GM21515 (cell line): ENCODE measurements around the gene TIAL1.
A peak's percentile ranks its signal among the peaks of the same experiment; 100 is the strongest.
"Not testable (repeated sequence)": the region's sequence is repeated elsewhere in the genome, so short reads cannot be mapped to it uniquely, and the experiment has no call there.

Experiments used
- ATAC-seq: cut with Tn5 transposase; IDR thresholded peaks from one replicate; pipeline ENCODE4 v1.9.1; 2021; ENCODE audit not compliant: unreplicated experiment

The TIAL1 gene

GRCh38 chr10:119550827-119551226 lies 45.9 kb downstream of the TIAL1 start:
- ATAC-seq, result no peak

DNA sequence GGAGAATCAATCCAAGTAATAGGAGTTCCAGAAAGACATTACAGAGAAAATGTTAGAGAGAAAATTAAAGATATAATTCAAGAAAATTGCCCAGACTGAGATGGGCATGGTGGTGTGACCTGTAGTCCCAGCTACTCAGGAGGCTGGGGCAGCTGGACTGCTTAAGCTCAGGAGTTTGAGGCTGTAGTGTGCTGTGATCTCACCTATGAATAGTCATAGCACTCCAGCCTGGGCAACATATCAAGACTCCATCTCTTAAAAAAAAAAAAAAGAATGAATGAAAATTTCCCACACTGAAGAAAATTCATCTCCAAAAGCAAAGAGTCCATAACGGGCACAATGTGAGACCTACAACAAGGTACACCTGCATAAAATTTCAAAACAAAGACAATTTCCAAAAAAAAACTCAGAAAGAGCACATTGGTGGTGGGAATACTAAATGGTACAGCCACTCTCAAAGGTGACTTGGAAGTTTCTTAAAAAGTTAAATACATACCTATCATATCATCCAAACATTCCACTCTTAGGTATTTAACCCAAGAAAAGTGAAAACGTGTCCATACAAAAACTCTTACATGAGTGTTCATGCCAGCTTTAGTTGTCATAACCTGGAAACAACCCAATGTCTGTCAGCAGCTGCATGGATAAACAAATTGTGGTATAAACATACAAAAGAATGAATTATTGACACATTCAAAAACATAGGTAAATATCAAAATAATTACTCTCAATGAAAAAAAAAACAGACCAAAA lies 47.3 kb downstream of the TIAL1 start:
- ATAC-seq, result no peak

GRCh38 chr10:119546009-119546408 lies 50.8 kb downstream of the TIAL1 start:
- ATAC-seq, result no peak

- ATAC-seq, result no peak
Measured at GRCh38 chr10:119545310-119545709, 51.5 kb downstream of the TIAL1 start.

DNA sequence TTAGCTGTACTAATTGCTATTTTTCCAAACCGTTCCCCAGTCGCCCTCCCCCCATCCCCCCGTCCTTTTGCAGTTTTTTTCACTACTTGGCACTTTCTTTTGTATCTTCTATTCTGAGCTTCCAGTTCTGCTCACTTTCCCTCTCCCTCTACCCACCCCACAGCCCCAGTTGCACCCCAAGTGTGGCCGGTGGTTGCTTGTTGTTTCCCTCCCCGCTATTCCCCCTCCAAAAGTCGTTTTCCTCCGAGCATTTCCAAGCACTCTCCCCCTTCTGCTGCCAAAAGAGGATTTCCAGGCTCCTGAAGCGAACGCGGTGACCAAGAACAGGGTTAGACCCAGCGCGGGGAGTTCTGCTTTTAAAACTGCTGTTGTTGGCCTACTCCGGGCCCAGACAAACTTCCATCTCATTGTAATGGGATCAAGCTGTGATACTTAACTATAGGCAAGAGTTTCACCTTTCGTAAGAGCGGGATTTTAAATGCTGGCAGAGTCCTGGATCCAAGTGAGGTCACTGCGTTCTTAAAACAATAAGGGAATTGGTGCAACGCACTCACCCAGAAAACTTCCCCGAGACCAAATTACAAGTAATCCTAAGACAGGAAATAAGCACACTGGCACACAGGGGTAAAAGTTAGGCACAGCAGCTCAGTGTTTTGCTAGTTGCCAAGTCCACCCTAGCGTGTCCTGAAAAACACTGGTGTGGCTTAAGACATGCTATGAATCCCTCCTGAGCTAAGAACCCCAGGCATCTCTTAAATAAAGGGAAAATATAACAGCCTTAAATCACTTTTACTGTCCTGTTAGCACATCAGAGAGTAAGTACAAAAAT lies 52.7 kb downstream of the TIAL1 start:
- ATAC-seq, result no peak

DNA sequence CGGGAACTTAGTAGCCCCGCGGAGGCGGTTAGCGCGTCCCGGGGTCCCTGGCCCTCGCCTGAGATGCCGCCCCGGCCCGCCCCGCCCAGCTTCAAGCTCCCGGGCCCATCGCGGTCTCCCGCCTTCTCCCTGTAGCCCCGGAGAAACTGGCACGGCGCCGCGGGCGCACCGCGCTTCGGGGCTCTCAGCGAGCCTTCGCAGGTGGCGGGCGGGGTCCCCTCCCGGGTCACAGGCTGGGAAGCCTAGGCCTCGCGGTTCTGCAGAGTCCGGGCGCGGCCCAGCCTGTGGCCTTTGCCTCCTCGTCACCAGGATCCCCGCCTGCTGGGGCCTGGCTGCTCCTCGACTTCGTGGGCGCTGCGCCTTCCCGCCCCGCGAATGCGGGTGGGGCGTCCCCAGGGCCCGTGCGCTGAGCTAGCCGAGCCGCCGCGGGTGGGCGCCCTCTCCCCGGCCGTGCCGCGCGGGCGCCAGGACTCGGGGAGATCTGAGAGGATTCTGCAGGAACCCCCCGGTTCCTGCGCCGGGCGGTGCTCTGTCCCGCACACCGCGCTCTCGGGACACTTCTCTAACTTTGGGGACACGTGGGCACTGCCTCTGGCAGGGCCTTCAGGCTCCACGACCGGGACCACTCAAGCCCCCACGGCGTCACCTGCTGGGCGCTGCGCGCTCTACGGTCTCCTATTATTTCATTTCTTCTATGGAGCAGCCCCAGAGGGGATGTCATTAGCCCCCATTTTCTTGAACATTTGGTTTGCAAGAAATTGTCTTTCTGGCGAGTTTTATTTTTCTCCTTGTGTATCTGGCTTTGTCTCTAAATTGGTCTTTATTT lies 53.6 kb downstream of the TIAL1 start:
- peak; percentile 41 for ATAC-seq

DNA sequence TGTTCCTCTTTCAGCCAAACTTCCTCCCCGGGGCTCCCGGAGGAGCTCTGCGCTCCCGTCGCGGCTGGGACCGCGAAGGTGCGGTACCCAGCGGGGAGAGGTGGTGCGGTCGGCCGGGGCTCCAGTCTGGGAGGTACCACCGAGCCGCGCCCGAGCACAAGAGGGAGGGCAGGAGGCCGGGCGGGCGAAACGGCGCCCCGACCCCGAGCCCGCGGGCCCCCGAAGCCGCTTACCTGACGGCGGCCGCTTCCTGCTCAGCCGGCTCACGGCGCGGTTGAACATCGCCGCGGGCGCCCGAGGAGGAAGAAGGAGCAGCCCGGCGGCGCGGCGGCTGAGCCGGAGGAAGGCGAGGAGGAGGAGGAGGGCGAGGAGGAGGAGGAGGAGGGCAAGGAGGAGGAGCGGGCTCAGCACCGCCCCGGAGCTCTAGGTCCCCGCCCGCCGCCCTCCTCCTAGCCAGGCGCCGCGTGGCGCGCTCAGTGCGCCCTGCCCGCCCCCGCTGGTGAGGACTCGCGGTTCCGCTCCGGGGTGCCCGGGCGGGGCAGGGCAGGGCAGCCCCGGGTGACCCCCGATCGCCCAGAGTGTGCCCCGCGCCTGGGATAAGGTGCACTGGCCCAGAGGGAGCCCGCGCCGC lies 54.3 kb downstream of the TIAL1 start, which contains the start of gene RGS10:
Gene RGS10 (minus strand): TSS at position 363 of the 631 bp plus-strand sequence. CDS start 81 bp downstream, at position 282.
- ATAC-seq, result peak; percentile 72

- ATAC-seq, result no peak
Measured at GRCh38 chr10:119541459-119542356, 55.1 kb downstream of the TIAL1 start.

DNA sequence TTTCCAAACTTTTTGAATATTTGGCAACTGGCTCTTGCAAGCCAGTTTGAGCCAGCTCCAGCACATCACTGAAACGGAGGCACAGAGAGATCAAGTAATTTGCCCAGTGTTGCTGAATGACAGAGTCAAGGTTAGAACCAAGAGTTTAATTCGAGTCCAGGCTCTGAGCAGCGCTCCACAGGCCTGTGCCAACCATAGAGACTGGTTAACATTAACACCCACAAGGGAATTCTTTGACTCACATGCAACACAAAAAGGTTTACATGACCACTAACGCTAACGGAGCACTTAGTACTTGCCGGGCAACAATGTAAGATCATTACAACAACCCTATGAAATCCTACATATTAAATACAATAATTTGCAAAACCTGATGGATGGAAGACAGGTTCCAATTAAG lies 55.7 kb downstream of the TIAL1 start:
- ATAC-seq, result no peak

DNA sequence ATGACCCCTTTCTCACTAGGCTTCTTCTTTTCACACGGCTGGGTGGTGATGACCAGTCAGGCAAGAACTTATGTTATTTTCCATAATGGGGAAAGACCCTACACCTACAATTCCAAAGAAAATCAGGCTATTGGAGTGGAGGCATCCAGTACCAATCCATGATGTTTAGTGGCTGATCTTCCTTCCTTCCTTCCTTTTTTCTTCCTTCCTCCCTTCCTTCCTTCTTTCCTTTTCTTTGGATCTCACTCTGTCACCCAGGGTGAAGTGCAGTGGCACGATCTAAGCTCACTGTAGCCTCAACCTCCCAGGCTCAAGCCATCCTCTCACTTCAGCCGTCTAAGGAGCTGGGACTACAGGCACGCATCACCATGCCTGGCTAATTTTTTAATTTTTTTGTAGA lies 56.7 kb downstream of the TIAL1 start:
- ATAC-seq, result no peak

DNA sequence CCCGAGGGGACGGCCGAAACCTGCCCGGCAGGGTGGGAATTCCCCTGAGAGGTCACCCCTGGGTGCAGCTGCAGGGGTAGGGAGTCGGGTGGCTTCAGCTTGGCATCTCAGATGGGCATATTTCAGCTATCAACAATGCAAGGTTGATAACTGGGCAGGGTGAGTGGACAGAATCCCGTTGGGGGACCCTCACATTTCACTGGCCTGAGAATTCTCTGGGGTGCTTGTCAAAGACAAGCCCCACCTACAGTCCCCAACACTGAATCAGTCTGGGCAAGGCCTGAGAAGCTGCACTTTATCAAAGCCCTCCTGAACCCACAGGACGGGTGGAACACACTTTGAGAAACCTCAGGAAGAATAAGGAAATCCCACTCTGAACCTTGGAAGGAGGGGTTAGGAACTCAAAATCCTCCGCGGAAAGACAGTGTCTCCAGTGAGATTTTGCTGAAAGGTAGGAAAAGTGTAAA lies 57.4 kb downstream of the TIAL1 start:
- no peak for ATAC-seq

DNA sequence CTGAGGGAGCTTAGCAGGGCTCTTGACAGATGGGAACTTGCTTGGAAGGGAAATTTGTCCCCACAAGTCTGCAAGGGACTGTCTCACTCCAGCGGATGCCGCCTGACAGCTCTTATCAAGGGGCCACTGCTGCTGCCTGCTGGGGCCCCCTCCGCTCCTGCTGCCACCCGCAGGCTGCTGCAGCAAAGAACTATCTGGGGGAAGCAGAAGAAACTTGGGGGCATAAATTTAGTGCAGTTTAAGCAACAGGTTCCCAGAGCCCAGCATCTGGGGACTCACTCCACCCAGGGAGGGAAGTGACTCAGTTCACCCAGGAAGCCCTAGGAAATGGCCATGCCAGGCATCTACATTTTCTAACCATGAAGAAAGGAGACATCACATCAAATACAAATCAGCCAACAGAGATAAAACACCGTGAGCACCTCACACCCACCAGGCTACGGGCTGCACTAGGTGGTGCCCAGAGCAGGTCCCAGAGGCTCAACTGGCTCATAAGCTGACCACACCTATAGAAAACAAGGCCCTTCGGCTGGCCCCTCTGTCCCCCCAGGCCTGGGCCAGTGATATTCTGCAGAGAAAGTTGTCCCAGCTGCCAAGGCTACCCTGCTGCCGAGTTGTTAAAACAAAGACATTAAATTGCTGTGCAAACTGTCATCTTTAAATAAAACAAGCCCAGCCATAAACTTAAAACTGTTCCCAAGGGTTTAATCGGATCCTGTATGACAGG lies 58.0 kb downstream of the TIAL1 start:
- ATAC-seq, result no peak

DNA sequence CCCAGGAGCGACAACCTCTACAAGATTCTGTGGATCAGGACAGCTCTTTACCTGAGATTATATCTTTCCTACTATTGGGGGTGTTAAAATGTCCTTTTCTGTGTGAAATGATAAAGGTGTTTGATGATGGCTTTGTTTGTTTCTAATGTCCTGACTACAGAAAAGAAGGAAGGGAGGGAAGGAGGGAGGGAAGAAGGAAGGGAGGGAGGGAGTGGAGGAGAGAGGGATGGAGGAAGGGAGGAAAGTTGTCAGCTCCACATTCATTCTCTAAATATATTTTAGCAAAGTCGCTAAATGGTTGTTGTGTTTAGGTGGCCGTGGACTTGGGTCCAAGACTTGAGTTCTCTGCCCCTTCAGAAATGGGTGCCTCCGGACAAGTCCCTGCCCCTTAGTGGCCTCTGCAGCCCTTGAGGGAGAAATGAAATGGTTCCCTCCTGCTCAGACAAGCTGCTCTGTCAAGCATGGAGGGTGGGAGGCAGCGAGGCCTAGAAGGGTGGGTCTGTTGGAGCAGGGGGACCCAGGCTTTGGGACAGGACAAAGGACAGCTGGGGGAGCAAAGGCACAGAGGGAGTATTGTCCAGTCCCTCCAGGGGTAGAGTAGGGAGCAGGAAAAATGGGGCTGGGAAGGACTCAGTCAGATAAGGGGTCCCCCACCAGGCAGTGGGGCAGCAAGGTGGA lies 58.7 kb downstream of the TIAL1 start:
- ATAC-seq, result no peak

DNA sequence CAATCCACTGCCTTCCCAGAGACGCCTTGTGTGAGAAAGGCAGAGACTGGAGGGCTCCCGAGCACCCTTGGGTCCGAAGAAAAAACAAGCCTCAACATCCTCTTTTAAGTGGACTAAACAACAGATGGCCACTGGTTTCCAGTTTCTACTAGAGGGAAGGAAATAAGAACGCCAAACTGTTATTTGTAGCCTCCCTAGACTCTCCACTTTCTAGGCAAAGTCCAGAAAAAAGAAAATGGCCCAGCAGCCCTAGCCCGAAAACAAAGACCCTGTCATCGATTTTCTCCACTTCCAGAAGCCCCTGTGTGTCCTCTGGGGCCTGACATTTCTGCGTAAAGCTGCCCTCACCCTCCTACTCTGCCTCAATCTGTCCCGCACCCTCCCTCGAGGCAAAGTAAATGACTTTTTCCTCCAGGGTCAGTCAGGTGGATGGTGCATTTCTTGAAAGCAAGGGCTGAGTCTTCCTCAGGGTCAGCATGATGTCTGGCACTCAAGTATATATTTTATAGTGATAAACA lies 60.2 kb downstream of the TIAL1 start:
- no peak for ATAC-seq

DNA sequence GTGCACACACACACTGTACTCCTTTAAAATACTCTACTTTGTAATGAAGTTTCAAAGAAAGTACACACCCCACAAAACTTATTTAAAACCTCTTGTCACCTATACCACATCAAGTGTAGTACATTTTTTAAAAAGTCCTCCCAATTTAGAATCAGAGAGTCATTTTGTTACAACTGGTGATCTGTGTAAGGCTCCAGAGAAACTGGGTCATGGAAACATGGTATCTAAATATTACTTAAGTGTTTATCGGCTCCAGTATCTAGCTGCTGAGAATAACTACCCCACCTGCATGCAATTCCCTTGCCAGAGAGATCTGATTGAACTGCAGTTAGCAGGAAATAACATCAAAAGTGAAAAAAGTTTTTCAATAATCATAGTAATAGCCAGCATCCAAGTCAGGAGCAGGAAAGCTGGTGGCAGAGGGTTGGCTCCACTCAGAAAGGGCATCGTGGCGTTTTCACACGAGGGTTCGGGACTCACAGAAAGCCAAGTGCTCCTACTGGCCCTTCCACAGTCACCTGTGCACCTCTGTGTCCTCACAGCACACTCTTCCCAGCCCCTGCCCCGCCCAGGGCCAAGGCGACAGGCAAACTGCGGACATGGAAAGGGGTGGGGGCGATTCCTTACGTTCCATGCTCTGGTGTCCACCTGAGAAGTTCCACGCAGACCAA lies 60.8 kb downstream of the TIAL1 start:
- ATAC-seq, result no peak

DNA sequence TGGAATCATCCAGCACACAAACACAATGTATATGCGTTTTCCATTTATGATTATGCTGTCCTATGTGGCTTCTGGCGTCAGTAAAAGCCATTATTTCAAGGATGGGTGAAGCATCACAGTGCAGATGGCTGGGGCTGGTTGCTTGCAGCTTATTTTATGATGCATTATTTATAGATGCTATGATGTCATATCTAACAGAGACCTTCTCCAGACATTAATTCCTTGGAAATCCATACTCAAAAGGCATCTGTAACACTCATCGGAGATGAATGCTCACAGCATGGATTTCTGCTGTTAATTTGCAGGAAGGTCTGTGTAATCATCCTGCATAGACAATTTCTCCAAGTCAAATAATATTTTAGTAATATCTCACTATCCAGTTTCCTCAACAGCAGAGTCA lies 61.5 kb downstream of the TIAL1 start:
- no peak for ATAC-seq

DNA sequence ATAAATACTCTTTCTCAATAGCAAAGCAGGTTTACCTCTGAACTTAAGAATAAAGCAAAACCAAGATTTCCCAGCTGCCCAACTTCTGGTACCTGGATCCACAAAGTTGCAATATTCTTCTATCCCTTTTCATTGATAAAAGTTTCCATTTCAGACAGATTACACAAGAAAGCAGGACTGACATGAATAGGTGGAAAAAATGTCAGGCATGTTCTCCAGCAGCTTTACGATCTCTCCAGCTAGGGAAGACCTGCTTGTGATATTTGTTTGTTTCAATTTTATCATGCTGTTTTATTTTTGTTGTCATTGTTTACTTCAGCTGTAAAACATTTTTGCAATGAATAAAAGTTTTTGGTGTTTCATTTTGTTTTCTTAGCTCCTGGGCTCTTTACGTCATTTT lies 63.3 kb downstream of the TIAL1 start:
- ATAC-seq, result no peak

GRCh38 chr10:119532791-119533190 lies 64.0 kb downstream of the TIAL1 start:
- not testable (repeated sequence) for ATAC-seq
